ENCODE measurements around the gene NCEH1. TPM values are rescaled to one million over a fixed set of nuclear protein-coding genes. Genes with fewer than 3 reads are reported as not detected.

Gene NCEH1
- total and polyA plus RNA-seq, 4 donors = 1.1 to 32.3 (median 2.5) TPM

- H3K36me3 ChIP-seq (ENCODE audit: control insufficient read depth in 4 of 4, insufficient read depth in 3 of 4, low read depth in 1 of 4, low read length in 3 of 4) = no peaks in the 10 kb centered on the region
- TF ChIP-seq FOXA1 (IDR thresholded peaks at IDR 0.05) (no peak), TAF1 (conservative IDR thresholded peaks at IDR 0.05) (no peak), RAD21 (IDR thresholded peaks at IDR 0.05) (no peak), REST (IDR thresholded peaks at IDR 0.05) (no peak)
- no peak overlapping the region for H3K9ac ChIP-seq (ENCODE audit: low read depth in 1 of 2, low read length in 2 of 2)
- no peak overlapping the region for H3K27ac ChIP-seq (ENCODE audit: low read depth in 1 of 2, low read length in 2 of 2)
- no peak for DNase-seq (ENCODE audit: low spot score)
- H3K27me3 ChIP-seq (ENCODE audit: control insufficient read depth in 4 of 4, insufficient read depth in 4 of 4, low read length in 3 of 4) = no peaks in the 10 kb centered on the region
- no peak overlapping the region for H3K4me3 ChIP-seq (ENCODE audit: low read depth in 1 of 3, low read length in 3 of 3)
- peaks cover 0 to 9% (median 3%) of the 10 kb centered on the region in 4 donors for H3K4me1 ChIP-seq (ENCODE audit: control insufficient read depth in 4 of 4, insufficient read depth in 4 of 4, low read length in 3 of 4)
- 96% methylated on average over 3 of the region's 3 CpGs for WGBS
- H3K9me3 ChIP-seq (ENCODE audit: control insufficient read depth in 4 of 4, low read length in 3 of 4) = no peaks in the 10 kb centered on the region
These were observed 66.6 kb downstream of the NCEH1 start for GRCh38 chr3:172644258-172644657.

GRCh38 chr3:172643506-172644179 is 67.2 kb downstream of the NCEH1 start:
- no peaks in the 10 kb centered on the region for H3K36me3 ChIP-seq (ENCODE audit: control insufficient read depth in 4 of 4, insufficient read depth in 3 of 4, low read depth in 1 of 4, low read length in 3 of 4)
- 92% methylated on average over 5 of the region's 5 CpGs for WGBS
- H3K27me3 ChIP-seq (ENCODE audit: control insufficient read depth in 4 of 4, insufficient read depth in 4 of 4, low read length in 3 of 4) = no peaks in the 10 kb centered on the region
- DNase-seq (ENCODE audit: low spot score) = no peak
- H3K9ac ChIP-seq (ENCODE audit: low read depth in 1 of 2, low read length in 2 of 2) = no peak overlapping the region
- no peaks in the 10 kb centered on the region for H3K9me3 ChIP-seq (ENCODE audit: control insufficient read depth in 4 of 4, low read length in 3 of 4)
- peaks cover 0 to 9% (median 3%) of the 10 kb centered on the region in 4 donors for H3K4me1 ChIP-seq (ENCODE audit: control insufficient read depth in 4 of 4, insufficient read depth in 4 of 4, low read length in 3 of 4)
- H3K4me3 ChIP-seq (ENCODE audit: low read depth in 1 of 3, low read length in 3 of 3) = no peak overlapping the region
- no peak for TF ChIP-seq RAD21 (IDR thresholded peaks at IDR 0.05)
- TF ChIP-seq RXRA (IDR thresholded peaks at IDR 0.05) = peak in 1 of 2 donors; percentile 24
- H3K27ac ChIP-seq (ENCODE audit: low read depth in 1 of 2, low read length in 2 of 2) = no peak overlapping the region

- Histone ChIP-seq H3K9me3 (ENCODE audit: control insufficient read depth in 4 of 4, low read length in 3 of 4) (no peaks in the 10 kb centered on the region), H3K36me3 (ENCODE audit: control insufficient read depth in 4 of 4, insufficient read depth in 3 of 4, low read depth in 1 of 4, low read length in 3 of 4) (no peaks in the 10 kb centered on the region), H3K9ac (ENCODE audit: low read depth in 1 of 2, low read length in 2 of 2) (no peak overlapping the region), H3K27ac (ENCODE audit: low read depth in 1 of 2, low read length in 2 of 2) (no peak overlapping the region), H3K4me3 (ENCODE audit: low read depth in 1 of 3, low read length in 3 of 3) (no peak overlapping the region), H3K4me1 (ENCODE audit: control insufficient read depth in 4 of 4, insufficient read depth in 4 of 4, low read length in 3 of 4) (no peaks in the 10 kb centered on the region), H3K27me3 (ENCODE audit: control insufficient read depth in 4 of 4, insufficient read depth in 4 of 4, low read length in 3 of 4) (no peaks in the 10 kb centered on the region)
- DNase-seq (ENCODE audit: low spot score) = no peak
- 99% methylated on average over 5 of the region's 5 CpGs for WGBS
- TF ChIP-seq REST (IDR thresholded peaks at IDR 0.05) (no peak), SP1 (IDR thresholded peaks at IDR 0.05) (no peak), FOXA1 (IDR thresholded peaks at IDR 0.05) (no peak), RAD21 (IDR thresholded peaks at IDR 0.05) (no peak), CTCF (IDR thresholded peaks at IDR 0.05; ENCODE audit: low read depth, low read length, missing input control) (no peak), NR2F2 (IDR thresholded peaks at IDR 0.05) (no peak), JUND (IDR thresholded peaks at IDR 0.05) (no peak), GABPA (IDR thresholded peaks at IDR 0.05 in 1 of 2, conservative IDR thresholded peaks at IDR 0.05 in 1 of 2) (no peak), MAX (IDR thresholded peaks at IDR 0.05) (no peak), ATF3 (IDR thresholded peaks at IDR 0.05) (no peak), TAF1 (conservative IDR thresholded peaks at IDR 0.05) (no peak), EGR1 (IDR thresholded peaks at IDR 0.05; ENCODE audit: low read depth in 2 of 2) (no peak), HNF4G (IDR thresholded peaks at IDR 0.05) (no peak)
These were observed 69.6 kb downstream of the NCEH1 start for GRCh38 chr3:172641291-172641690.

Data from liver (tissue), 9 donors.